A673 (cell line): ENCODE measurements around the gene CCDC171.

ENCODE experiments used
- EZH2 ChIP-seq: fragments of 200-600 bp; sonication (generic); IDR thresholded peaks from 2 replicates; pipeline ENCODE4 v1.6.1; 2017; ENCODE audit warnings: borderline replicate concordance, low read depth, mild to moderate bottlenecking, mixed read lengths, antibody characterized with exemption, low read length; ENCODE audit not compliant: poor library complexity, severe bottlenecking
- TF ChIP-seq, protein P1 (sequence below): fragments of 300-800, 200-600 bp; sonication (generic); conservative IDR thresholded peaks from 2 replicates; pipeline ENCODE4 v1.5.1; 2017; ENCODE audit warnings: low read depth, mild to moderate bottlenecking, antibody characterized with exemption, low read length, moderate library complexity, mixed read lengths

DNA sequence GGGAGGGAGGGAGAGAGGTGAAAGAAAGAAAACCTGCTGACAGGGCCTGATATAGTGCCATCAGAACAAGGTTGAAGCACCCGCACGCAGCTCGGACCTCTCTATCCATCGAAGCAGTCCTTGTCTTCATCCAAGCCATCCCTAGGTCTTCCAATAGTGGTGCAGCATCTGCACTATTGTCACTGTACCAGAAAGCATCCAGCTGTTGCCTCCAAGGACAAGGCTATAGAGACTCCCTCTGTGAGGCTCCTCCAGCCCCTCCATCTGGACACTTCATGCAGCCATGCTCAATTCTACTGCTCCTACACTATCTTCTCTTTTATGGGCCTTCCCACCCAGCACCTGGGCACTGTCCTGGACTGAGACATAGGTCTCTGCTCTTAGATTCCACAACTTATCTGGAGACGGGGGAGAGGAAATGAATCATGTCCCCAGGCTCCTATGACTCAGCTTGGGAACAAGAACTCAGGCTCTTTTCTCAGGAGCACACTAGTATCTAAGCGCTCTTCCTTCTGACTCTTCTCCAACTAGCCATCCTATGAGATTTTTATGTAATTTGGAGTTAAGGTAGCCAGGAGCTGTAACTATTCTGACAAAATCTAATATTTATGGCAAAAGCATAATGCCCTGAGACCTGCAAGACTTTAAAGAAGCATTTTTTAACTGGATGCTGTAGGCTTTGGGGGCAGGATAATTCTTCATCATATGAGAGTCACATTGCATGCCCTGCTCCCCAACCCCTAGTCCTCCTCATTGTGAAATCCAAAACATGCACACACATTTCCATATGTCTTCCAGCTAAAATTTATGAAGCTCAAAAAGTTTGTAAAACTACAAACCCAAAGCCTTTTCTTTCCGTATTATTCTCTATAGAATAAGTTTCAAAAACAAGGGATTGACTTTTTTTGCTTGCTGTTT lies 446.8 kb downstream of the CCDC171 start:
- TF ChIP-seq, protein P1, sequence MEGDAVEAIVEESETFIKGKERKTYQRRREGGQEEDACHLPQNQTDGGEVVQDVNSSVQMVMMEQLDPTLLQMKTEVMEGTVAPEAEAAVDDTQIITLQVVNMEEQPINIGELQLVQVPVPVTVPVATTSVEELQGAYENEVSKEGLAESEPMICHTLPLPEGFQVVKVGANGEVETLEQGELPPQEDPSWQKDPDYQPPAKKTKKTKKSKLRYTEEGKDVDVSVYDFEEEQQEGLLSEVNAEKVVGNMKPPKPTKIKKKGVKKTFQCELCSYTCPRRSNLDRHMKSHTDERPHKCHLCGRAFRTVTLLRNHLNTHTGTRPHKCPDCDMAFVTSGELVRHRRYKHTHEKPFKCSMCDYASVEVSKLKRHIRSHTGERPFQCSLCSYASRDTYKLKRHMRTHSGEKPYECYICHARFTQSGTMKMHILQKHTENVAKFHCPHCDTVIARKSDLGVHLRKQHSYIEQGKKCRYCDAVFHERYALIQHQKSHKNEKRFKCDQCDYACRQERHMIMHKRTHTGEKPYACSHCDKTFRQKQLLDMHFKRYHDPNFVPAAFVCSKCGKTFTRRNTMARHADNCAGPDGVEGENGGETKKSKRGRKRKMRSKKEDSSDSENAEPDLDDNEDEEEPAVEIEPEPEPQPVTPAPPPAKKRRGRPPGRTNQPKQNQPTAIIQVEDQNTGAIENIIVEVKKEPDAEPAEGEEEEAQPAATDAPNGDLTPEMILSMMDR: no peak
- TF ChIP-seq EZH2: no peak
